GM18505 (cell line): ENCODE data around the gene CDK14.

Source experiments
- ATAC-seq: cut with Tn5 transposase; IDR thresholded peaks from one replicate; pipeline ENCODE4 v1.9.1; 2021; ENCODE audit not compliant: unreplicated experiment
- POLR2A ChIP-seq: IDR thresholded peaks from 4 replicates; pipeline ENCODE4 v1.6.1; 2011; ENCODE audit warnings: borderline replicate concordance; ENCODE audit not compliant: insufficient read depth, insufficient read length; ENCODE audit errors: extremely low read depth

The CDK14 gene

DNA sequence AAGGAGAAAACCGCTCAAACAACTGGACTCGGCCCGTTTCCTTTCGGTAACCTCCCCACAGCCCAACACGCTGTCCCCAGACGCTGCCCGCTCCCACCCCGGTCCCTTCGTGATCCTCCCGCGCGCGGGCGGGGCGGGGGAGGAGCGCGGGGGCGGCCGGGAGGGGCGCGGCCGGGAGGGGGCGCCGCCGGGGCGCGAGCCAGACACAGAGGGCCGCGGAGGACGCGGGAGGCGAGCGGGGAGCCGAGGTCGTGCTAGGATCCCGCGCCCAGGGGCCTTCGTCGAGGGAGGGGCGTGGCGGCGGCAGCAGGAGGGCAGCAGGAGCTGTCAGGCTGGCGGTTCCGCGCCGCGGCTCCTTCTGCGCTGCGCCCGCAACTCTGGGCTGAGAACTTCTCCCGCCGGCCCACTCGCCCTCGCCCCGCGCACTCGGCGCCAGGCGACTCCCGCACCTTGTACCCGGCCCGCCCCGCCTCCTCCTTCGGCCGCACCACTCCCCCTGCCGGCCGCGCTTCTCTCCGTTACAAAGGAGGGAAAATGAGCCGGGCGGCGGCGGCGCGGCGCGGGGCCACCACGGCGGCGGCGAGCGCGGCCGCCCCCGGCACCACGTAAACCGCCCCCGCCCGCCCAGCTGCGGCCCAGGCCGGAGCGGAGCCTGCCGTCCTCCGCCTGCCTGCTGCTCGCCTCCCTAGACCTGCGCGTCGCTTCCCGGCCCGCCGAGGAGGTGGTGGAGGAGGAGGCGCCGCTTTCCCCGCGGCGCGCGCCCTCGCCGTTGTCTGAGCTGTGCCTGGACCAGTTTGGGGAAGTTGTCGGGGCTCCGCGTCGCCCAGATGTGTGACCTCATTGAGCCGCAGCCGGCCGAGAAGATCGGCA lies at the start of gene CDK14:
Gene CDK14, plus strand, starts transcription at position 521 of the 870 bp plus-strand sequence. Its CDS starts 307 bp downstream, at position 828.
- peak; percentile 57 for ATAC-seq
- TF ChIP-seq POLR2A: peak; percentile 18

DNA sequence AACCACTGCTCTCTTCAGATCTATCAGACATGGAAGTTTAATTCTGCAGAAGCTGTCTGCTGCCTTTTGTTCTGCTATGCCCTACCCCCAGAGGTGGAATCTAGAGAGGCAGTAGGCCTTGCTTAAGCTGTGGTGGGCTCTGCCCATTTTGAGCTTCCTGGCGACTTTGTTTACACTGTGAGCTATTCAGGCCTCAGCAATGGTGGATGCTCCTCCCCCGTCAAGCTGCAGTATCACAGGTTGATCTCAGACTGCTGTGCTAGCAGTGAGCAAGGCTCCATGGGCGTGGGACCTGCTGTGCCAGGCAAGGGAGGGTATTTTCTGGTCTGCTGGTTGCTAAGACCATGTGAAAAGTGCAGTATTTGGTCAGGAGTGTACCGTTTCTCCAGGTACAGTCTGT lies 45.1 kb upstream of the CDK14 start:
- TF ChIP-seq POLR2A: no peak
- ATAC-seq: no peak

DNA sequence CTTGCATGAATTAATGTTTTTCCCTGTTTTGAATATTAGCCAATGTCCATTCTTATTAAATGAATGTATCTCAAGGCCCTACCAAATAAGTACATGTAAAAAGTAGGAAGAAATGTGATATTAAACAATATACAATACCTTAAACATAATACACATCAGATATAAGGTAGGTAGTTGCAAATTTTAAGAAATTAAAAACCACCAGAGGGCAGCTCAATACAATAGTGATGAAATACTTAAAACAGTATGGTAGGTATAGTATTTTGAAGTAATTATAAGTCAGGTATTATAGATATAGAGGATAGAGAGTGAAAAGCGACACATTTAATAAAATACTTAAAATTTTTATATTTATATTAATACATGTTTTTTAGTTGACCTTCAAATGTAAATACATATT lies 43.6 kb upstream of the CDK14 start:
- TF ChIP-seq POLR2A: no peak

DNA sequence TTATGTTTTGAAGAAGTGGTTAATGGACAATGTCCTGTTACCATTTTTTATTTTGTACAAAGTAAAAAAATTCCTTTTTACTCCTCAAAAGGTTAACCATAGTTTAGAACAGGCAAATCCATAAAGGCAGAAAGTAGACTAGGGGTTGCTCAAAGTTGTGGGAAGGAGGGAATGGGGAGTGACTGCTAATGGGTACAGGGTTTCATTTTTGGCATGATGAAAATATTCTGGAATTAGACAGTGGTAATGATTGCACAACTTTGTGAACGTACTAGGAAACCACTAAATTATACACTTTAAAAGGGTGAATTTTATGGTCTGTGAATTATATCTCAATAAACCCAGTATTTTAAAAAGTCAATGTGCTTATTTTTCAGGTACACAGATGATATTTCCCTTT lies 35.4 kb upstream of the CDK14 start:
- ATAC-seq: no peak
- TF ChIP-seq POLR2A: no peak

More for the DNA sequence above, 43.6 kb upstream of the CDK14 start:
- ATAC-seq: no peak

DNA sequence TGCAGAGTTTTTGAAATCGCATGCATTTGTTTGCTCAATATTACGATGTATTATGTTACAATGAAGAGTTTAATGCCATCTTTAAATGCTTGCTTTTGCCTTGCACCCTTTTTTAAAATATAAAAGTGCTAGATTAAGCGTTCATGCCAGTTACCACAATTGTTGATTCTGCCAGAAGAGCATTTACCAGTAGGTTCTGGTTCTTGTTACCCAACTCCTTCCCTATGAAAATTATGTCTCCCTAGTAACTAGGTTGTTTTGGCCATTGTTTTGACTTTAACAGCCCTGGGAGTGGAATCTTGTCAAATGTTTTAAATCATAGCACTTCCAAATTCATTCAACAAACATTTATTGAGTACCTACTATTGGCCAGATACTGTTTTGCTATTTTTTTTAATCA lies 32.8 kb upstream of the CDK14 start:
- no peak for TF ChIP-seq POLR2A
- no peak for ATAC-seq

DNA sequence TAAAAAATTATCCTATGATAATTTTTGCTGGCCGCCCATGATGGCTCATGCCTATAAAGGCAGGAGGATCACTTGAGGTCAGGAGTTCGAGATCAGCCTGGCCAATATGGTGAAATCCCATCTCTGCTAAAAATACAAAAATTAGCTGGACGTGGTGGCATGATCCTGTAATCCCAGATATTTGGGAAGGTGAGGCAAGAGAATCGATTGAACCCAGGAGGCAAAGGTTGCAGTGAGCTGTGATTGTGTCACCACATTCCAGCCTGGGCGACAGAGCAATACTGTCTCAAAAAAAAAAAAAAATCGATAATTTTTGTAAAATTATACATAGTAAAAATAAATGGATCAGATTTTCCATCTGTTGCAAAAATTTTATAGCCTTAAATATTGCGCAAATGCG lies 31.7 kb upstream of the CDK14 start:
- no peak for ATAC-seq
- TF ChIP-seq POLR2A: no peak

DNA sequence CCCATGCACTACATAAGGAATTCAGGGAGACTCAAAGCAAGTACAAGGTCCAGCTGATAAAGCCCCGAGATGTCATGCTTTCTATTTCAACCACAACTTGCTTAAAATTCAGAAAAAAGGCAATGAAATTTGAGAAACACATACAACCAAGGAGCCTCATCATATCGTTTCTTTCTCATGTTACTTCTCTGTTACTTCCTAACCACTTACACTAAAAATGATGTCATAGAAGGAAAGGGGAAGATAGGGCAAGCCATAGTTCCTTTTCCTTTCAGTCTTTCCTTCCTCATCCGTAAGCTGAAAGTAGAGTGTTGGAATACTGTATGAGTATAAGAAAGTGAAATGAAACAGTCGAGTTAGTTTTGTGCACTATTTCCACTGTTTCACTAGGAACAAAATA lies 27.9 kb upstream of the CDK14 start:
- no peak for TF ChIP-seq POLR2A
- no peak for ATAC-seq

DNA sequence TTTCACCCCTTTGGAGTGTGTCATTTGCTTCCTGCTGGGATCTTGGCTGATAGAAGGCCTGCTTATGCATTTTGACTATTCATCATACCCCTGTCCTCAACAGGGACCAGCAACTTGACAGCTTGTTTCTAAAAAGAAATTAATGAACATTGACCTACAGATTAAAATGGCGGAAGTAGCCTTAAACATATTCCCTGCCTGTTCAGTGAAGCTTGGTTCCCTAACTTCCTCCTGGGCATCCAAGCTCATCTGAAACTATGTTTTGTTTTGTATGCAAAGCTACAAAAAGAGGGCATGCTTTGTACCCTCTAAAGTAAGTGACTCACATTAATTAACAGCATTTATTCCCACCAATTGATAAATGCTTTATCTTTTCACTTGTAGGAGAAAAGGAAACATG lies 26.8 kb upstream of the CDK14 start:
- no peak for TF ChIP-seq POLR2A
- ATAC-seq: peak; percentile 61

DNA sequence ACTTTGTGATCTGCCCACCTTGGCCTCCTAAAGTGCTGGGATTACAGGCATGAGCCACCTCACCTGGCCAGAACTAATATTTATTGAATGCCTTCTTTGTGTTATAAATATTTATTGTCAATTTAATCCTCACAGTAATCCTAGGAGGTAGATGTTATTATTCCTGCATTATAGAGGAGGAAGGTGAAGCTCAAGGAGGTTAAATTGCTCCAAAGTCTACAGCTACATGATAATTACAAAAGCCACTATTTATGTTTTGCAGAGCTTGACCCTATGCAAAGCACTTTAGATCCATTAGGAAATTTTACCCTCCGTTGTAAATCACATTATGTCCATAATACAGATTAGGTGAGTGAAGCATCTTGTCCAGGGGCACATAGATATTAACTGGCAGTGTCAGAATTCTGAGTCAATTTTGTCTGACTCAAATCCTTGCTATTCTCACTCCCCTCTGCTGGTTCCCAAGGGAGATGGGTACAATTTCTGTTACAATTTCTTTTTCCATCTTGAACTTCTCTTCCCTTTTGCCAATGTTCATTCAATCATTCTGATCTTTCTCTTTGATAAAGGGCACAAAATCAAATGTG lies 25.7 kb upstream of the CDK14 start:
- no peak for ATAC-seq
- TF ChIP-seq POLR2A: no peak

DNA sequence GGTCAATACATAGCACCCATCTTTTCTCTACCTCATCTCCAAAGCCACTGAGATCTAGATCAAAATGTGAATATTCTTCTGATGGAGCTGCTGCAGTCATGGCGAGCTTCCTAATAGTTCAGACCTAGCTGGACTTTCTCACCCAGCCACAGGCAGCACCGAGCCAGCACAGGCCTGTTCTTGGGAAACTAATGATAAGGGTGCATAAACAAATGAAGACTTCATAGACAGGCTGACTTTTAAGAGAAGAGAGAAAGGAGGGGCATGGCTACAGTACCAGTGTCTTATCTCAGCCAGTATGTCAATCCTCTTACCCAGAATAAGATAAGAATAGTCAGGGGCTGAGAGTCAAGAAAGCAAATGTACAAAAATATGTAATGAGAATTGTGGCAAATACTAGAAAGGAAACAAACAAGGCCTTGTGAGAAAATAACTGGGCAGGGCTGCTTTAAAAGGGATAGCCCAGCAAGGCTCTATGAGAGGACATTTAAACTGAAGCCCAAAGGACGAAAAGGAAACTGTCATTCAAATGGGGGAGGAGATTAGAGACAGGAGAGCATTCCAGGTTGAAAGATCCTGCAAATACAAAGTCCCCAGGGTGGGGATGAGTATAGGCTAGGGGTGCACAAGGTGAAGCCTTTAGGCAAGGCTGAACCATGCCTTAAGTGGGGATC lies 21.8 kb upstream of the CDK14 start:
- TF ChIP-seq POLR2A: no peak
- no peak for ATAC-seq

DNA sequence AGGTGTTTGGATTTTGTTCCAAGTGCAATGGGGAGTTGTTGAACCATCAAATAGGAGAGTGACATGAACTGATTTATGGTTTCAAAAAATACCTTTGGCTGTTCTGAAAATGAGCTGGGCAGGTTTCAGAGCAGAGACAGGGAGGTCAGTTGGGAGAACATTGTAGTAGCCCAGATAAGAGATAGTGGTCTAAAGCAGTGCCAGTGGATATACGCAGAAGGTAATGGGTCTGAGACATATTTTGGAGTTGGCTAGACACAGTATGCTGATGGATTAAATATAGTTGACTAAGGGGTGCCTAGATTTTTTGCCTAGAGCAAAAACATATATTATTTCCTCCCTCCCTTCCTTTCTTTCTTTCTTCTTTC lies 21.3 kb upstream of the CDK14 start:
- no peak for TF ChIP-seq POLR2A
- no peak for ATAC-seq

DNA sequence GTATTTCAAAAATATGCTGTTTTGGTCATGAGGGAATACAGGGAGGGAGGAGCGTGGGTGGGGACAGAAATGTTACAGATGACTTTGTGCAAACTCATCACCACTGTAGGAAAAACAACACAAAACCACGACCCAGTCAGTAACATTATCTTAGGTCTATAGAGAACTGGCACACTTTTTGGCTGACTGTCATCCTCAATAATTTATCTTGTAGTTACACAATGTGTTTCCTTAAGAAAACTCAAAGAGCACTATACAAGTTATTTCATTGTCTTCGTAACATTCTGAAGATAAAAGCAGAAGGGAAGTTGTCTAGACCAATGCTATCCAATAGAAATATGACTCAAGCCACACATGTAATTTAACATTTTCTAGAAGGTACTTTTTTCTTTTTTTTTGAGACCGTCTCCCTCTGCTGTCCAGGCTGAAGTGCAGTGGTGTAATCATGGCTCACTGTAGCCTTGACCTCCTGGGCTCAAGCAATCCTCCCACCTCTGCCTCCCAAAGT lies 16.9 kb upstream of the CDK14 start:
- ATAC-seq: no peak
- TF ChIP-seq POLR2A: no peak

DNA sequence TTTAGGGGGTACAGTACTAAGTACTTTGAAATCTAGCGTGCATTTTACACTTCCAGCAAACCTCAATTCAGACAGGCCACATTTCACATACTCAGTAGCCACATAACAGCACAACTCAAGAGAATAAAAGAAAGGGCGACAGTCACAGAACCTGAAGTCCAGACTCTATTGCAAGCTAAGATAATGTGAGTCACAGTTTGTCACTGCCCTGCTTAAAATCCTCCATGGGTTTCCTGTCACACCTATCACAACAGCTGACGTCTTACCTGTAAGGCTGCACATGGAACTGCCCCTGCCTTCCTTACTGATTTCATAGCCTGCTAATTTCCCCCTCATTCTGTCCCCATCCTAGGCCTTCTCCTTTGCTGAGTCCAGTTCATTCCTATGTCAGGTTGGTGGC lies 16.1 kb upstream of the CDK14 start:
- TF ChIP-seq POLR2A: no peak
- ATAC-seq: no peak
